ENCODE data around the gene BCAN. TPM values are rescaled to one million over a fixed set of nuclear protein-coding genes. Genes with fewer than 3 reads are reported as not detected.

BCAN gene
- total RNA-seq, 5 donors from 2014 or later (not counting 1 experiment from before 2014, with no cell fraction given): not detected

DNA sequence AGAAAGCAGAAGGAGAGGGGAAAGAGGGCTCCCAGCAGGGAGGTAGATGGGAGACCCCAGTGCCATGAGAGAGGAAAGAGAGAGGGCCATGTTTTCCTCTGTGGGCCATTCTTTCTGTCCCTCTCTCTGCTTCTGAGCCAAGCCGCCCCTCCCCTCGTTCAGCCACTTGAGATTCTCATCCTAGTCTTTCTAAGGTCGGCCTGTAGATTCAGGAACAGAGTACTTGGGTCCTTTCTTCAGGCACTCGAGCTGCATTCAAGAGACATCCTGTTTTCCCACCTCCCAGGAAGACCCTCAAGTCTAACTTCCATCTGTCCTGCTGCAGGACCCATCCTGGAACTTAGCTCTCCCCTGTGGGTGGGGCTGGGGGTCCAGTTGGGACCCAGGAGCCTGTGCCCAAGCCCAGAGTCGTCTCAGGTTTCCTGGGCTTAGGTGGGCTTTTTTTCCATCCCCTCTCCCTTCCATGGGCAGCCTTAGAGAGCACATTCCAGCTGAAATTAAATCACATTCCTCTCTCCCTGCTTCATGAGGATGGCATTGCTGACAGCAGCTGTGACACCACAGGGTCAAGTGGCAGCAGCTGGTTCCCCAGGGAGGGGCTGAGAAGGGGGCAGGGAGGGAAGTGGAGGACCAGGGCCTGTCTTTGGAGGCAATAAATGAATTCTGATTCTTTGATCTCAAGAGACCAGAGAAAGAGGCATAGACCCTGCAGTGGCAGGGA, 22.3 kb downstream of the BCAN start:
- no peak for ATAC-seq (replicated peaks in 1 of 4)
- no peaks in the 10 kb centered on the region for H3K9me3 Mint-ChIP-seq
- ChIA-PET CTCF (no interaction called here), POLR2A (interaction anchor here in 1 of 2 donors (0.6 kb wide), 1 partner anchor 435 kb away, joined by 4 read pairs; no protein-coding TSS in a partner anchor)
- no peaks in the 10 kb centered on the region for H3K36me3 Mint-ChIP-seq
- WGBS (ENCODE audit: insufficient coverage): 57% methylated on average over 1 of the region's 5 CpGs
- no peaks in the 10 kb centered on the region for H3K27me3 Mint-ChIP-seq
- no peak overlapping the region for H3K4me3 ChIP-seq (ENCODE audit: control insufficient read depth in 1 of 2, extremely low read depth in 1 of 2, low read length in 1 of 2)
- H3K27me3 ChIP-seq (replicated peaks in 1 of 2; ENCODE audit: control insufficient read depth in 2 of 2, extremely low read depth in 1 of 2, insufficient read depth in 2 of 2, low read length in 1 of 2): peaks cover 0 to 8% of the 10 kb centered on the region in 2 experiments
- H3K9me3 ChIP-seq: no peaks in the 10 kb centered on the region
- H3K4me3 Mint-ChIP-seq: no peak overlapping the region
- no peaks in the 10 kb centered on the region for H3K36me3 ChIP-seq (ENCODE audit: control insufficient read depth in 2 of 2, extremely low read depth in 1 of 2, insufficient read depth in 1 of 2, low read length in 1 of 2)
- H3K4me1 Mint-ChIP-seq: peaks cover 28 to 37% (median 32%) of the 10 kb centered on the region in 3 donors
- no peak for DNase-seq
- H3K4me1 ChIP-seq (ENCODE audit: control insufficient read depth in 1 of 2, extremely low read depth in 1 of 2, insufficient read depth in 2 of 2, low read length in 2 of 2): peaks cover 8 to 34% of the 10 kb centered on the region in 2 experiments
- no peak overlapping the region for H3K27ac Mint-ChIP-seq
- H3K27ac ChIP-seq (ENCODE audit: low read length): no peak overlapping the region

GRCh38 chr1:156664767-156665411, 23.0 kb downstream of the BCAN start:
- peaks cover 21 to 30% (median 26%) of the 10 kb centered on the region in 3 donors for H3K4me1 Mint-ChIP-seq
- ChIA-PET CTCF (interaction anchor here in 1 of 2 donors (0.6 to 1.0 kb wide), 2 partner anchors 38 to 47 kb away, joined by 3 to 4 read pairs; no protein-coding TSS in a partner anchor), POLR2A (interaction anchor here in 1 of 2 donors (0.6 kb wide), 1 partner anchor 435 kb away, joined by 4 read pairs; no protein-coding TSS in a partner anchor)
- no peaks in the 10 kb centered on the region for H3K36me3 ChIP-seq (ENCODE audit: control insufficient read depth in 2 of 2, extremely low read depth in 1 of 2, insufficient read depth in 1 of 2, low read length in 1 of 2)
- DNase-seq (no peak), ATAC-seq (replicated peaks in 1 of 4) (no peak)
- H3K27me3 ChIP-seq (replicated peaks in 1 of 2; ENCODE audit: control insufficient read depth in 2 of 2, extremely low read depth in 1 of 2, insufficient read depth in 2 of 2, low read length in 1 of 2): peaks cover 0 to 8% of the 10 kb centered on the region in 2 experiments
- H3K4me3 Mint-ChIP-seq: no peak overlapping the region
- H3K9me3 Mint-ChIP-seq: no peaks in the 10 kb centered on the region
- no peaks in the 10 kb centered on the region for H3K27me3 Mint-ChIP-seq
- H3K27ac ChIP-seq (ENCODE audit: low read length): no peak overlapping the region
- H3K9me3 ChIP-seq: no peaks in the 10 kb centered on the region
- WGBS (ENCODE audit: insufficient coverage): 49% methylated on average over 12 of the region's 16 CpGs
- H3K4me3 ChIP-seq (ENCODE audit: control insufficient read depth in 1 of 2, extremely low read depth in 1 of 2, low read length in 1 of 2): no peak overlapping the region
- no peak overlapping the region for H3K27ac Mint-ChIP-seq
- H3K36me3 Mint-ChIP-seq: no peaks in the 10 kb centered on the region
- H3K4me1 ChIP-seq (ENCODE audit: control insufficient read depth in 1 of 2, extremely low read depth in 1 of 2, insufficient read depth in 2 of 2, low read length in 2 of 2): peaks cover 5 to 27% of the 10 kb centered on the region in 2 experiments

DNA sequence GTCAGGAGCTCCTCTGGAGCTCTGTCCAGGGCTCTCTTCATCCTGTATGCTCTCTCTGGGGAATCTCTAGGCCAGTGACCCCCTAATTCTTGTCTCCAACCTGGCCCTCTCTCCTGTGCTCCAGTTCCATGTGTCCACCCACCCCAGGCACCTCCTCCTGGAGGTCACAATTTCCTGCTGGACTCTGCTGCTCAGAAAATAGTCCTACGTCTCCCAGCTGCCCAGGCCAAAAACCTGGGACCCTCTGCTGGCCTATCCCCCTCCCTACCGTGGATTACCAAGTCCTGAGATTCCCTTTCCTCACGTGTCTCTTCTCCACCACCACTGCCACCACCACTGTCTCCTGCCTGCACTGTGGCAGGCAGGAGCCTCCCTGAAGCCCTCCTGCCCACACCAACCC, 23.6 kb downstream of the BCAN start:
- Mint-ChIP-seq H3K9me3 (no peaks in the 10 kb centered on the region), H3K27ac (no peak overlapping the region), H3K36me3 (no peaks in the 10 kb centered on the region), H3K27me3 (no peaks in the 10 kb centered on the region), H3K4me3 (no peak overlapping the region), H3K4me1 (peaks cover 14 to 24% (median 19%) of the 10 kb centered on the region in 3 donors)
- Histone ChIP-seq H3K4me1 (ENCODE audit: control insufficient read depth in 1 of 2, extremely low read depth in 1 of 2, insufficient read depth in 2 of 2, low read length in 2 of 2) (peaks cover 5 to 21% of the 10 kb centered on the region in 2 experiments), H3K27ac (ENCODE audit: low read length) (no peak overlapping the region), H3K36me3 (ENCODE audit: control insufficient read depth in 2 of 2, extremely low read depth in 1 of 2, insufficient read depth in 1 of 2, low read length in 1 of 2) (no peaks in the 10 kb centered on the region), H3K9me3 (no peaks in the 10 kb centered on the region), H3K4me3 (ENCODE audit: control insufficient read depth in 1 of 2, extremely low read depth in 1 of 2, low read length in 1 of 2) (no peak overlapping the region), H3K27me3 (replicated peaks in 1 of 2; ENCODE audit: control insufficient read depth in 2 of 2, extremely low read depth in 1 of 2, insufficient read depth in 2 of 2, low read length in 1 of 2) (peaks cover 0 to 14% of the 10 kb centered on the region in 2 experiments)
- CTCF ChIA-PET: interaction anchor here (0.6 to 1.0 kb wide), 3 partner anchors 39 to 52 kb away, joined by 3 to 4 read pairs (median 4); no protein-coding TSS in a partner anchor
- POLR2A ChIA-PET: interaction anchor here in 1 of 2 donors (0.6 kb wide), 1 partner anchor 53 kb away, joined by 3 read pairs; no protein-coding TSS in a partner anchor
- ATAC-seq (replicated peaks in 1 of 4) (no peak), DNase-seq (no peak)
- WGBS (ENCODE audit: insufficient coverage): 81% methylated on average over 3 of the region's 3 CpGs

- Mint-ChIP-seq H3K9me3 (no peaks in the 10 kb centered on the region), H3K27me3 (peaks cover 3 to 7% of the 10 kb centered on the region in 2 donors), H3K4me1 (peaks cover 2 to 9% (median 4%) of the 10 kb centered on the region in 3 donors), H3K36me3 (no peaks in the 10 kb centered on the region), H3K4me3 (no peak overlapping the region), H3K27ac (no peak overlapping the region)
- Histone ChIP-seq H3K9me3 (no peaks in the 10 kb centered on the region), H3K4me1 (ENCODE audit: control insufficient read depth in 1 of 2, extremely low read depth in 1 of 2, insufficient read depth in 2 of 2, low read length in 2 of 2) (peaks cover 0 to 6% of the 10 kb centered on the region in 2 experiments), H3K27me3 (replicated peaks in 1 of 2; ENCODE audit: control insufficient read depth in 2 of 2, extremely low read depth in 1 of 2, insufficient read depth in 2 of 2, low read length in 1 of 2) (peaks cover 2 to 19% of the 10 kb centered on the region in 2 experiments), H3K4me3 (ENCODE audit: control insufficient read depth in 1 of 2, extremely low read depth in 1 of 2, low read length in 1 of 2) (no peak overlapping the region), H3K36me3 (ENCODE audit: control insufficient read depth in 2 of 2, extremely low read depth in 1 of 2, insufficient read depth in 1 of 2, low read length in 1 of 2) (no peaks in the 10 kb centered on the region), H3K27ac (ENCODE audit: low read length) (no peak overlapping the region)
- ChIA-PET CTCF (no interaction called here), POLR2A (no interaction called here)
- 100% methylated on average over 3 of the region's 9 CpGs for WGBS (ENCODE audit: insufficient coverage)
- no peak for DNase-seq
- ATAC-seq (replicated peaks in 1 of 4): no peak
Observed at GRCh38 chr1:156666862-156667609, 25.1 kb downstream of the BCAN start.

DNA sequence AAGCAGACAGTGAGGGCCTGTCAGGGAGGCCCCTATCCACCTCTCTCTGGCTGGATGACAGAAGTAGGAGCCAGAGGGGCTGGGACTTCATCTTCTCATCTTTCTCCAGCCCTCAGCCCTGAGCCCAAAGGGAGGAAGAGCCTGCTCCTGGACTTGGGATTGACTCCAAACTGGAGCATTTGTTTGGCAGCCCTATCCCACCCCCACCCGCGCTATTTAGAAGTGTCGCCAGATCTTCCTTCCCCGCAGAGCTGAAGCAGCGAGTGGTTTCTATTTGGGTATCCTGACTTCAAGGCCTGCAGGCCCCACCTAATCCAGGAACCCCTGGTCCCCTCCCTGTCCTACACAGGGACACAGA, 25.7 kb downstream of the BCAN start:
- Mint-ChIP-seq H3K27ac (no peak overlapping the region), H3K4me1 (peaks cover 0 to 7% (median 0%) of the 10 kb centered on the region in 3 donors), H3K27me3 (peaks cover 7 to 8% of the 10 kb centered on the region in 2 donors), H3K9me3 (no peaks in the 10 kb centered on the region), H3K36me3 (no peaks in the 10 kb centered on the region), H3K4me3 (no peak overlapping the region)
- no peak for ATAC-seq (replicated peaks in 1 of 4)
- ChIA-PET POLR2A (no interaction called here), CTCF (no interaction called here)
- no peaks in the 10 kb centered on the region for H3K9me3 ChIP-seq
- DNase-seq: no peak
- no peak overlapping the region for H3K4me3 ChIP-seq (ENCODE audit: control insufficient read depth in 1 of 2, extremely low read depth in 1 of 2, low read length in 1 of 2)
- H3K36me3 ChIP-seq (ENCODE audit: control insufficient read depth in 2 of 2, extremely low read depth in 1 of 2, insufficient read depth in 1 of 2, low read length in 1 of 2): no peaks in the 10 kb centered on the region
- peaks cover 0 to 4% of the 10 kb centered on the region in 2 experiments for H3K4me1 ChIP-seq (ENCODE audit: control insufficient read depth in 1 of 2, extremely low read depth in 1 of 2, insufficient read depth in 2 of 2, low read length in 2 of 2)
- peaks cover 2 to 20% of the 10 kb centered on the region in 2 experiments for H3K27me3 ChIP-seq (replicated peaks in 1 of 2; ENCODE audit: control insufficient read depth in 2 of 2, extremely low read depth in 1 of 2, insufficient read depth in 2 of 2, low read length in 1 of 2)
- no CpG with 5 or more reads among the region's 5 CpGs for WGBS (ENCODE audit: insufficient coverage)
- no peak overlapping the region for H3K27ac ChIP-seq (ENCODE audit: low read length)

All from T-cell (primary cell).